M059J (cell line): Measurements from ENCODE around the gene IRF7. TPM values are rescaled to one million over a fixed set of nuclear protein-coding genes. Genes with fewer than 3 reads are reported as not detected.

ENCODE experiments used
- DNase-seq: peaks from one replicate; pipeline ENCODE4 v3.0.0-alpha.2; 2012; ENCODE audit warnings: low read depth
- total RNA-seq: library from RNA; depleted of rRNA; stranded (reverse); fragments of >200 nt; shearing (Covaris generic); gene quantifications from 2 replicates; pipeline ENCODE4 v1.2.3, GENCODE V29; 2014; rRNA removed

IRF7 gene
- total RNA-seq, 1 experiment from 2014 or later = not detected

DNA sequence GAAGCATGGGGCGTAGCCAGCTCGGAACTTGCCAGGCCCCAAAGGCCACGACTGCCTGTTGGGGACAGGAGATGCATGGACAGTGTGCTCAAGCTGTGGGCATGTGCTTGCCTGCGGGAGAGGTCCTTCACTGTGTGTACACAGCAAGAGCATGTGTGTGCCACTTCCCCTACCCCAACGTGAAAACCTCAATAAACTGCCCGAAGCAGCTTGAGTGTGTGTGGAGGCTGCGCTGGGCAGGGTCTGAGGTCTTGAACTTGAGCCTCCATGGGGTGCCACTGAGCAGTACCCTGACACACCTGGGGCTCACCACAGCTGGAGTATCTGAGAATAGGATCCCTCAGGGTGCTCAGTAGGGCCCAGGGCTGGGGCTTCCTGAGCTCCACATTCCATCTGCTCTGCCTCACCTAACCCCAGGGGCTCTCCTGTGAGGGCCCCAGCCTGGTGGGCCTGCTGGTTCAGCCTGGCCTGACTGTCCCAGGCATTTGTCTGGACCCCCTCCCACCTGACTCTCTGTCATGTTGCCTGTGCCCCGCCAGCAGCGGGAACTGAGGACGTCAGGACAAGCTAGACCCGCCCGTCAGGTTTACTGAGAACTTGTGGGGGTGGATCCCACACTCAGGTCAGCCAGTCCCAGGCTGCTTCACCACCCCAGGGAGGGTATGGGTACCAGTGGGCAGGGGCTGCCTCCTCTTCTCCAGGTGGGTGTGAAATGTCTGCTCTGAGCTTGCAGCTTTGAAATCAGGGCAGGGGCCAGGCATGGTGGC is 51.8 kb downstream of the IRF7 start:
- no peak for DNase-seq

- DNase-seq = no peak
Measured at GRCh38 chr11:563066-563811, 52.5 kb downstream of the IRF7 start.

Other genes with a start within 250 kb of the IRF7 start
- 2.8 and 9.4 TPM in 2 replicates for gene B4GALNT4, start 246.5 kb downstream of the IRF7 start, total RNA-seq
- 7.9 and 10.6 TPM in 2 replicates for gene PKP3, start 221.7 kb downstream of the IRF7 start, total RNA-seq
- 2.5 and 3.4 TPM in 2 replicates for gene SIGIRR, start 201.0 kb downstream of the IRF7 start, total RNA-seq
- gene ANO9, start 173.9 kb downstream of the IRF7 start, total RNA-seq = 0.20 TPM in 1 of 2 replicates, not detected in the other
- gene PTDSS2, start 165.7 kb downstream of the IRF7 start, total RNA-seq = 27.5 and 35.5 TPM in 2 replicates
- gene RNH1, start 108.7 kb downstream of the IRF7 start, total RNA-seq = 169 and 259 TPM in 2 replicates
- gene HRAS, start 80.4 kb downstream of the IRF7 start, total RNA-seq = 56.9 and 110 TPM in 2 replicates
- gene LRRC56, start 78.4 kb downstream of the IRF7 start, total RNA-seq = 0.25 and 0.34 TPM in 2 replicates
- 1.1 and 3.8 TPM in 2 replicates for gene LMNTD2, start 55.2 kb downstream of the IRF7 start, total RNA-seq
- gene RASSF7, start 55.0 kb downstream of the IRF7 start, total RNA-seq = 53.4 and 56.0 TPM in 2 replicates
- 17.0 and 24.3 TPM in 2 replicates for gene PHRF1, start 39.5 kb downstream of the IRF7 start, total RNA-seq
- gene CDHR5, start 9.0 kb upstream of the IRF7 start, total RNA-seq = not detected in 2 replicates
- not detected in 2 replicates for gene SCT, start 11.2 kb upstream of the IRF7 start, total RNA-seq
- gene DRD4, start 21.3 kb upstream of the IRF7 start, total RNA-seq = not detected in 2 replicates
- 31.0 and 50.8 TPM in 2 replicates for gene DEAF1, start 79.3 kb upstream of the IRF7 start, total RNA-seq
- gene TMEM80, start 79.9 kb upstream of the IRF7 start, total RNA-seq = 7.9 and 14.9 TPM in 2 replicates
- 4.9 and 10.6 TPM in 2 replicates for gene EPS8L2, start 90.3 kb upstream of the IRF7 start, total RNA-seq
- gene TALDO1, start 131.5 kb upstream of the IRF7 start, total RNA-seq = 247 and 252 TPM in 2 replicates
- gene GATD1, start 161.5 kb upstream of the IRF7 start, total RNA-seq = 22.5 and 25.6 TPM in 2 replicates
- not detected in 2 replicates for gene CEND1, start 174.1 kb upstream of the IRF7 start, total RNA-seq
- gene SLC25A22, start 182.3 kb upstream of the IRF7 start, total RNA-seq = 7.5 and 26.5 TPM in 2 replicates
- gene PIDD1, start 189.3 kb upstream of the IRF7 start, total RNA-seq = 3.3 and 8.2 TPM in 2 replicates
- 714 and 877 TPM in 2 replicates for gene RPLP2, start 194.0 kb upstream of the IRF7 start, total RNA-seq
- 27.8 and 50.0 TPM in 2 replicates for gene PNPLA2, start 203.0 kb upstream of the IRF7 start, total RNA-seq
- 2.1 and 9.6 TPM in 2 replicates for gene CRACR2B, start 212.0 kb upstream of the IRF7 start, total RNA-seq
- gene CD151, start 217.0 kb upstream of the IRF7 start, total RNA-seq = 588 and 642 TPM in 2 replicates
- 147 and 201 TPM in 2 replicates for gene POLR2L, start 226.6 kb upstream of the IRF7 start, total RNA-seq
- gene TSPAN4, start 226.9 kb upstream of the IRF7 start, total RNA-seq = 207 and 240 TPM in 2 replicates